ENCODE results near the gene DCX.
"Not testable (repeated sequence)": the region's sequence is repeated elsewhere in the genome, so short reads cannot be mapped to it uniquely, and the experiment has no call there.

Gene DCX

GRCh38 chrX:111372086-111372485 lies 39.9 kb downstream of the DCX start:
- no peak for DNase-seq (ENCODE audit: low spot score)

GRCh38 chrX:111365770-111366325 lies 46.1 kb downstream of the DCX start:
- DNase-seq (ENCODE audit: low spot score), result no peak

GRCh38 chrX:111363741-111364140 lies 48.3 kb downstream of the DCX start:
- no peak for DNase-seq (ENCODE audit: low spot score)

GRCh38 chrX:111361751-111362150 lies 50.2 kb downstream of the DCX start:
- DNase-seq (ENCODE audit: low spot score), result no peak

GRCh38 chrX:111360839-111361238 lies 51.2 kb downstream of the DCX start:
- no peak for DNase-seq (ENCODE audit: low spot score)

GRCh38 chrX:111355523-111356115 lies 56.4 kb downstream of the DCX start:
- no peak for DNase-seq (ENCODE audit: low spot score)

- DNase-seq (ENCODE audit: low spot score), result no peak
Observed at GRCh38 chrX:111354496-111354895, 57.5 kb downstream of the DCX start.

GRCh38 chrX:111353793-111354192 lies 58.2 kb downstream of the DCX start:
- DNase-seq (ENCODE audit: low spot score), result no peak

GRCh38 chrX:111352424-111352823 lies 59.6 kb downstream of the DCX start:
- no peak for DNase-seq (ENCODE audit: low spot score)

GRCh38 chrX:111349934-111350333 lies 62.1 kb downstream of the DCX start:
- no peak for DNase-seq (ENCODE audit: low spot score)

GRCh38 chrX:111349101-111349500 lies 62.9 kb downstream of the DCX start:
- no peak for DNase-seq (ENCODE audit: low spot score)

GRCh38 chrX:111348429-111348828 lies 63.6 kb downstream of the DCX start:
- DNase-seq (ENCODE audit: low spot score), result no peak

- not testable (repeated sequence) for DNase-seq (ENCODE audit: low spot score)
Observed at GRCh38 chrX:111346150-111346549, 65.8 kb downstream of the DCX start.

GRCh38 chrX:111340054-111340453 lies 71.9 kb downstream of the DCX start:
- DNase-seq (ENCODE audit: low spot score), result no peak

- DNase-seq (ENCODE audit: low spot score), result no peak
Observed at GRCh38 chrX:111339212-111339611, 72.8 kb downstream of the DCX start.

GRCh38 chrX:111338095-111338698 lies 73.8 kb downstream of the DCX start:
- DNase-seq (ENCODE audit: low spot score), result no peak

GRCh38 chrX:111337067-111337637 lies 74.8 kb downstream of the DCX start:
- no peak for DNase-seq (ENCODE audit: low spot score)

GRCh38 chrX:111336141-111336540 lies 75.9 kb downstream of the DCX start:
- DNase-seq (ENCODE audit: low spot score), result no peak

- no peak for DNase-seq (ENCODE audit: low spot score)
Observed at GRCh38 chrX:111329370-111329769, 82.6 kb downstream of the DCX start.

GRCh38 chrX:111328858-111329257 lies 83.1 kb downstream of the DCX start:
- no peak for DNase-seq (ENCODE audit: low spot score)

GRCh38 chrX:111322231-111322855 lies 89.6 kb downstream of the DCX start:
- no peak for DNase-seq (ENCODE audit: low spot score)

GRCh38 chrX:111319451-111319850 lies 92.5 kb downstream of the DCX start:
- DNase-seq (ENCODE audit: low spot score), result no peak

- no peak for DNase-seq (ENCODE audit: low spot score)
Observed at GRCh38 chrX:111318901-111319300, 93.1 kb downstream of the DCX start.
